CD8-positive, alpha-beta memory T cell (primary cell): Measurements from ENCODE around the gene C6orf136. TPM values are rescaled to one million over a fixed set of nuclear protein-coding genes. Genes with fewer than 3 reads are reported as not detected.
"Not testable (repeated sequence)": the region's sequence is repeated elsewhere in the genome, so short reads cannot be mapped to it uniquely, and the experiment has no call there.

Experiments
- CTCF ChIA-PET: fragments of 350-600 bp; sonication (Branson Sonifier 250); formaldehyde crosslinking; loops from one replicate; lab custom pipeline; 2021; ENCODE audit warnings: antibody characterized with exemption; lab: Charles Lee
- POLR2A ChIA-PET: fragments of 350-600 bp; sonication (Branson Sonifier 250); formaldehyde crosslinking; loops from one replicate; lab custom pipeline; 2021; ENCODE audit warnings: antibody characterized with exemption; lab: Charles Lee
- DNase-seq, 5 donors: peaks; one replicate each; pipeline versions ENCODE4 v3.0.0 to v3.0.0-alpha.2; 2020 to 2022; ENCODE audit warnings: mixed read lengths in 1 of 5
- H3K27ac ChIP-seq: one replicate; pipeline ENCODE4 v1.7.0; 2013; ENCODE audit warnings: low read depth, mild to moderate bottlenecking, low read length, moderate library complexity
- H3K27me3 ChIP-seq: 2 replicates; pipeline ENCODE4 v1.7.0; 2013; ENCODE audit warnings: low read length, mild to moderate bottlenecking; ENCODE audit not compliant: insufficient read depth, poor library complexity, severe bottlenecking
- H3K36me3 ChIP-seq: 2 replicates; pipeline ENCODE4 v1.7.0; 2013; ENCODE audit warnings: mild to moderate bottlenecking, low read length, moderate library complexity; ENCODE audit not compliant: insufficient read depth
- H3K4me1 ChIP-seq: 2 replicates; pipeline ENCODE4 v1.7.0; 2013; ENCODE audit warnings: mild to moderate bottlenecking, low read length, moderate library complexity; ENCODE audit not compliant: insufficient read depth
- H3K4me3 ChIP-seq: 2 replicates; pipeline ENCODE4 v1.7.0; 2013; ENCODE audit warnings: mild to moderate bottlenecking, low read length
- H3K9me3 ChIP-seq: 2 replicates; pipeline ENCODE4 v1.7.0; 2013; ENCODE audit warnings: mild to moderate bottlenecking, low read length
- H3K27ac Mint-ChIP-seq, 8 donors: one replicate each; pipeline ENCODE4 v1.8.0; 2020 to 2021; ENCODE audit warnings: mixed read lengths in 8 of 8, mild to moderate bottlenecking in 6 of 8, inconsistent platforms in 3 of 8, moderate library complexity in 3 of 8
- H3K27me3 Mint-ChIP-seq, 2 donors: one replicate each; pipeline ENCODE4 v1.8.0; 2020 to 2021; ENCODE audit warnings: mixed read lengths in 2 of 2, mild to moderate bottlenecking in 1 of 2, moderate library complexity in 1 of 2
- H3K36me3 Mint-ChIP-seq, 3 donors: one replicate each; pipeline ENCODE4 v1.8.0; 2020 to 2021; ENCODE audit warnings: mixed read lengths in 3 of 3, inconsistent platforms in 1 of 3, mild to moderate bottlenecking in 1 of 3
- H3K4me1 Mint-ChIP-seq, 3 donors: one replicate each; pipeline ENCODE4 v1.8.0; 2020 to 2021; ENCODE audit warnings: mixed read lengths in 3 of 3, inconsistent platforms in 1 of 3, mild to moderate bottlenecking in 1 of 3
- H3K4me3 Mint-ChIP-seq, 7 donors: one replicate each; pipeline ENCODE4 v1.8.0; 2020 to 2021; ENCODE audit warnings: mixed read lengths in 7 of 7, mild to moderate bottlenecking in 6 of 7, moderate library complexity in 4 of 7, inconsistent platforms in 2 of 7
- H3K9me3 Mint-ChIP-seq, 5 donors: one replicate each; pipeline ENCODE4 v1.8.0; 2020 to 2022; ENCODE audit warnings: mixed read lengths in 5 of 5, mild to moderate bottlenecking in 3 of 5, moderate library complexity in 2 of 5, inconsistent platforms in 1 of 5
- polyA plus RNA-seq: library from polyadenylated mRNA; unstranded; fragments of 300-500 nt; fragmentation: Illumina TruSeq; gene quantifications from one replicate; pipeline ENCODE4 v1.2.3, GENCODE V29; 2021
- total RNA-seq, 2 experiments: library from RNA; stranded (reverse); gene quantifications; one replicate each; pipeline ENCODE4 v1.2.3, GENCODE V29; 2021

Gene C6orf136, protein sequence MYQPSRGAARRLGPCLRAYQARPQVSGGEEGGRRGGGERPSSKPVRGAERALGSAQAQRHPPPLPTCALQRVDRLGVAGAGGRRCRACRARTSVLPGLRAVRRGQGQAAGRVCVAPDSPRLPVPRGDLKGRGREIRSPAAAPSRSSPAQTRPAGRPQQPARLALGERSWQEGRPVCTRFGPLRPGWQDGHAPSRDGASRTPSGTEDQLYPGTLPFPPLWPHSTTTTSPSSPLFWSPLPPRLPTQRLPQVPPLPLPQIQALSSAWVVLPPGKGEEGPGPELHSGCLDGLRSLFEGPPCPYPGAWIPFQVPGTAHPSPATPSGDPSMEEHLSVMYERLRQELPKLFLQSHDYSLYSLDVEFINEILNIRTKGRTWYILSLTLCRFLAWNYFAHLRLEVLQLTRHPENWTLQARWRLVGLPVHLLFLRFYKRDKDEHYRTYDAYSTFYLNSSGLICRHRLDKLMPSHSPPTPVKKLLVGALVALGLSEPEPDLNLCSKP
- total RNA-seq (10 to 100 TPM; 35.9 to 42.2 TPM), polyA plus RNA-seq (11.8 TPM)

- peak within 1 kb of the TSS; percentile 61 for H3K4me3 ChIP-seq
- peak within 1 kb of the TSS; percentile 84 to 96 (median 94) for H3K27ac Mint-ChIP-seq
- peaks cover 0 to 46% (median 12%) of the 10 kb centered on the region in 3 donors for H3K36me3 Mint-ChIP-seq
- H3K27me3 Mint-ChIP-seq: no peaks in the 10 kb centered on the region
- H3K27me3 ChIP-seq: no peaks in the 10 kb centered on the region
- H3K4me3 Mint-ChIP-seq: peak within 1 kb of the TSS; percentile 84 to 95 (median 89)
- no peaks in the 10 kb centered on the region for H3K9me3 Mint-ChIP-seq
- ChIA-PET CTCF (interaction anchor here (1.0 to 1.7 kb wide), 3 partner anchors 32 to 84 kb away, joined by 3 to 5 read pairs (median 4); no protein-coding TSS in a partner anchor), POLR2A (interaction anchor here (0.6 to 1.2 kb wide), 6 partner anchors 70 to 1057 kb away, joined by 3 to 4 read pairs (median 4); partner anchors contain the start of gene MDC1)
- H3K4me1 Mint-ChIP-seq: peaks cover 23 to 31% (median 27%) of the 10 kb centered on the region in 3 donors
- no peaks in the 10 kb centered on the region for H3K9me3 ChIP-seq
- peaks cover 1% of the 10 kb centered on the region for H3K36me3 ChIP-seq
- H3K27ac ChIP-seq: peak within 1 kb of the TSS; percentile 86
- DNase-seq: peak; percentile 90 to 97 (median 90)
- peaks cover 18% of the 10 kb centered on the region for H3K4me1 ChIP-seq
These were observed at the start of gene C6orf136 for GRCh38 chr6:30646450-30647241. Gene C6orf136 (plus strand): TSS chr6:30647133. CDS start chr6:30647232, 99 bp downstream.

DNA sequence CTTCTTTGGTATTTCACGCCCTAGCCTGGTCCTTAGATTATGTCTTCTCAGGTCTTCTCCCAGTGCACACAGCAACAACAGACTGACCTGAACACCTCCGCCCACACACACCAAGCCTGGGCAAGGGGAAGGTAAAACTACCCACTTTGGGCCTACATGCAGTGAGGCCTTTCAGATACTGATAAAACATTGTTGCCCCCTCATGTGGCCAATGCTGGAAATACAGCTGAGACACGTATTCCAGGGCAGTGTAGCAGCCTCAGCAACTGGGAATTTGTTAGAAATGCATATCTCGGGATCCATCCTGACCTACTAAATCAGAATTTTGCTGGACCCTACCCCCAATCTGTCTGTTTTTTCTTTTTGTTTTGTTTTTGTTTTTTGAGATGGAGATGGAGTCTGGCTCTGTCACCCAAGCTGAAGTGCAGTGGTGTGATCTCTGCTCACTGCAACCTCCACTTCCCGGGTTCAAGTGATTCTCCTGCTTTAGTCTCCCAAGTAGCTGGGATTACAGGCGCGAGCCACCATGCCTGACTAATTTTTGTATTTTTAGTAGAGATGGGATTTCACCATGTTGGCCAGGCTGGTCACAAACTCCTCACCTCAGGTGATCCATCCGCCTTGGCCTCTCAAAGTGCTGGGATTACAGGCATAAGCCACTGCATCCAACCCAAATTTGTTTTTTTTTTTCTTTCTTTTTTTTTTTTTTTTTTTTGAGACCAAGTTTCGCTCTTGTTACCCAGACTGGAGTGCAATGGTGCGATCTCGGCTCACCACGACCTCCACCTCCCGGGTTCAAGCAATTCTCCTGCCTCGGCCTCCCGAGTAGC, 49.4 kb upstream of the C6orf136 start:
- Mint-ChIP-seq H3K4me1 (peaks cover 16 to 18% (median 17%) of the 10 kb centered on the region in 3 donors), H3K27ac (peak overlapping the region in 5 of 8 donors; percentile 48 to 91 (median 77)), H3K36me3 (peaks cover 0 to 46% (median 3%) of the 10 kb centered on the region in 3 donors)
- not testable (repeated sequence) for H3K4me3 ChIP-seq, H3K9me3 ChIP-seq, H3K27me3 ChIP-seq, H3K9me3 Mint-ChIP-seq, H3K4me3 Mint-ChIP-seq, H3K4me1 ChIP-seq, H3K27me3 Mint-ChIP-seq, H3K27ac ChIP-seq
- ChIA-PET CTCF (interaction anchor here (0.8 to 10.3 kb wide), 33 partner anchors 9 to 983 kb away, joined by 3 to 137 read pairs (median 5); partner anchors contain the start of genes ABCF1, GNL1 and PRR3), POLR2A (interaction anchor here (0.5 to 3.1 kb wide), 11 partner anchors 13 to 133 kb away, joined by 3 to 24 read pairs (median 5); partner anchors contain the start of gene ABCF1)
- peak; percentile 65 to 85 (median 72) for DNase-seq
- peaks cover 29% of the 10 kb centered on the region for H3K36me3 ChIP-seq

DNA sequence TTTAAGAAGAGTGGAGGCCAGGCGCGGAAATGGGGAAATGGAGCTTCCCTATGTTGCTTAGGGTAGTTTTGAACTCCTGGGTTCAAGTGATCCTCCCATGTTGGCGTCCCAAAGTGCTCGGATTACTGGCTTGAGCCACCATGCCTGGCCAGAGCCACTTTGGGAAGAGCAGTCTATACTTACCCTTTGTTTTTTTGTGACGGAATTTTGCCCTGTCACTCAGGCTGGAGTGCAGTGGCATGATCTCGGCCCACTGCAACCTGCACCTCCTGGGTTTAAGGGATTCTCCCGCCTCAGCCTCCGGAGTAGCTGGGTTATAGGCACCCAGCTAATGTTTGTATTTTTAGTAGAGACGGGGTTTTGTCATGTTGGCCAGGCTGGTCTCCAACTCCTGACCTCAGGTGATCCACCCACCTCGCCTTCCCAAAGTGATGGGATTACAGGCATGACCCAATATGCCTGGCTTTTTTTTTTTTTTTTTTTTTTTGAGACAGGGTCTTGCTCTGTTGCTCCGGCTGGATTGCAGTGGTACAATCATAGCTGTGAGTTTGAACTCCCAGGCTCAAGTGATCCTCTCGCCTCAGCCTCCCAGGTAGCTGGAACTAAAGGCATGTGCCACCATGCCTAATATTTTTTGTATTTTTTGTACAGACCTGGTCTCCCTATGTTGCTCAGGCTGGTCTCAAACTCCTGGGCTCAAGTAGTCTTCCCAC, 47.9 kb upstream of the C6orf136 start:
- ChIA-PET CTCF (interaction anchor here (0.6 to 10.3 kb wide), 11 partner anchors 15 to 146 kb away, joined by 3 to 137 read pairs (median 7); no protein-coding TSS in a partner anchor), POLR2A (interaction anchor here (0.7 to 3.1 kb wide), 7 partner anchors 11 to 679 kb away, joined by 3 to 24 read pairs (median 3); no protein-coding TSS in a partner anchor)
- H3K9me3 ChIP-seq: no peaks in the 10 kb centered on the region
- H3K4me1 ChIP-seq: peaks cover 7% of the 10 kb centered on the region
- Mint-ChIP-seq H3K9me3 (no peaks in the 10 kb centered on the region), H3K27ac (peak overlapping the region in 3 of 8 donors; percentile 39 to 81 (median 62)), H3K27me3 (peaks cover 0 to 2% of the 10 kb centered on the region in 2 donors), H3K4me3 (no peak overlapping the region), H3K36me3 (peaks cover 8 to 54% (median 13%) of the 10 kb centered on the region in 3 donors), H3K4me1 (peaks cover 22 to 27% (median 24%) of the 10 kb centered on the region in 3 donors)
- DNase-seq: no peak
- no peak overlapping the region for H3K27ac ChIP-seq
- H3K36me3 ChIP-seq: peaks cover 43% of the 10 kb centered on the region
- H3K4me3 ChIP-seq: no peak overlapping the region
- H3K27me3 ChIP-seq: no peaks in the 10 kb centered on the region

- H3K4me3 Mint-ChIP-seq: no peak overlapping the region
- H3K36me3 ChIP-seq: peaks cover 43% of the 10 kb centered on the region
- H3K36me3 Mint-ChIP-seq: peaks cover 10 to 55% (median 17%) of the 10 kb centered on the region in 3 donors
These were observed 47.2 kb upstream of the C6orf136 start for GRCh38 chr6:30599625-30600324.

DNA sequence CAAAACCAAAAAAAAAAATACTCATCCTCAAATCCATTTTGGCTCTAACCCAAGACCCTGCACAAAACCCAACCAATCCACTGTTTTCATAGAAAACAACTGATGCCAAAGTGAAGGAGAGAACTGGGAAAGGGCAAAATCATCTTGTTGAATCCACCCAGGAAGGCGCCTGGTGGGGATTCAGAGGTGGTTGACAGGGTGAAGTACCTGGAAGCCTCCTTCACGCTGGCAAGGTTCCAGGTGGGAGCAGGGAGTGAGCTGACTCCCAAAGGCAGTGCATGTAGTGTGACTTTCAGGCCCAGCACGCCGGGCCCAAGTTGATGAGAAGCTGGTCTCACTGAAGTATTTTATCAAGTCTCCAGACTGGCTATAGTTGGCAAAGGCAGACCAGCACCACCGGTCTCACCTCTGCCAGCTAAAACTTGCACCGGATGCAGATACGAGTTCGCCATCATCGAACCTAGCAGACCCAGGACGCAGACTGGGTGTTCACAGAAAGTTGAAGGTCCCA, 46.4 kb upstream of the C6orf136 start:
- ChIA-PET CTCF (interaction anchor here (0.8 to 6.7 kb wide), 6 partner anchors 13 to 130 kb away, joined by 3 to 83 read pairs (median 7); no protein-coding TSS in a partner anchor), POLR2A (interaction anchor here (1.0 to 2.2 kb wide), 4 partner anchors 12 to 117 kb away, joined by 3 to 9 read pairs (median 6); partner anchors contain the start of gene ABCF1)
- Mint-ChIP-seq H3K36me3 (peaks cover 15 to 59% (median 17%) of the 10 kb centered on the region in 3 donors), H3K4me3 (no peak overlapping the region), H3K27ac (peak overlapping the region in 5 of 8 donors; percentile 33 to 87 (median 73)), H3K27me3 (peaks cover 0 to 2% of the 10 kb centered on the region in 2 donors), H3K4me1 (peaks cover 22 to 28% (median 24%) of the 10 kb centered on the region in 3 donors), H3K9me3 (no peaks in the 10 kb centered on the region)
- no peak for DNase-seq
- H3K27me3 ChIP-seq: no peaks in the 10 kb centered on the region
- no peaks in the 10 kb centered on the region for H3K9me3 ChIP-seq
- H3K36me3 ChIP-seq: peaks cover 49% of the 10 kb centered on the region
- no peak overlapping the region for H3K4me3 ChIP-seq
- H3K4me1 ChIP-seq: peaks cover 7% of the 10 kb centered on the region
- H3K27ac ChIP-seq: no peak overlapping the region

More at GRCh38 chr6:30599625-30600324, 47.2 kb upstream of the C6orf136 start:
- CTCF ChIA-PET: interaction anchor here (0.6 to 10.3 kb wide), 7 partner anchors 14 to 131 kb away, joined by 3 to 137 read pairs (median 10); no protein-coding TSS in a partner anchor
- Mint-ChIP-seq H3K27me3 (peaks cover 0 to 2% of the 10 kb centered on the region in 2 donors), H3K9me3 (no peaks in the 10 kb centered on the region), H3K27ac (peak overlapping the region in 5 of 8 donors; percentile 33 to 81 (median 62)), H3K4me1 (peaks cover 22 to 28% (median 24%) of the 10 kb centered on the region in 3 donors)
- Histone ChIP-seq H3K4me3 (no peak overlapping the region), H3K27me3 (no peaks in the 10 kb centered on the region), H3K9me3 (no peaks in the 10 kb centered on the region), H3K27ac (no peak overlapping the region), H3K4me1 (peaks cover 7% of the 10 kb centered on the region)
- POLR2A ChIA-PET: interaction anchor here (0.7 to 2.2 kb wide), 6 partner anchors 11 to 679 kb away, joined by 3 to 9 read pairs (median 3); partner anchors contain the start of gene ABCF1
- no peak for DNase-seq

- DNase-seq: peak in 3 of 5 donors; percentile 7 to 21 (median 20)
- no peak overlapping the region for H3K27ac ChIP-seq
- Mint-ChIP-seq H3K4me1 (peaks cover 22 to 30% (median 26%) of the 10 kb centered on the region in 3 donors), H3K27me3 (peaks cover 0 to 3% of the 10 kb centered on the region in 2 donors), H3K36me3 (peaks cover 22 to 67% (median 24%) of the 10 kb centered on the region in 3 donors), H3K27ac (peak overlapping the region in 6 of 8 donors; percentile 30 to 93 (median 78)), H3K9me3 (no peaks in the 10 kb centered on the region), H3K4me3 (peak overlapping the region in 2 of 7 donors; percentile 19 to 35)
- H3K9me3 ChIP-seq: no peaks in the 10 kb centered on the region
- peaks cover 13% of the 10 kb centered on the region for H3K4me1 ChIP-seq
- POLR2A ChIA-PET: interaction anchor here (1.0 to 2.2 kb wide), 3 partner anchors 14 to 118 kb away, joined by 3 to 9 read pairs (median 8); partner anchors contain the start of gene ABCF1
- CTCF ChIA-PET: interaction anchor here (0.7 to 6.7 kb wide), 6 partner anchors 12 to 129 kb away, joined by 3 to 83 read pairs (median 4); no protein-coding TSS in a partner anchor
- no peak overlapping the region for H3K4me3 ChIP-seq
- H3K36me3 ChIP-seq: peaks cover 57% of the 10 kb centered on the region
- no peaks in the 10 kb centered on the region for H3K27me3 ChIP-seq
These were observed 45.5 kb upstream of the C6orf136 start for GRCh38 chr6:30601436-30601814.
